H1 (cell line): ENCODE data around the gene PBX2.

Experiments used
- ATF2 ChIP-seq: IDR thresholded peaks from 2 replicates; pipeline ENCODE4 v1.6.1; 2012; ENCODE audit warnings: low read length, inconsistent platforms
- CHD1 ChIP-seq: IDR thresholded peaks from 2 replicates; pipeline ENCODE4 v1.6.1; 2012; ENCODE audit warnings: low read depth, low read length, improper control_type of control experiment
- CTCF ChIP-seq, 3 experiments: IDR thresholded peaks; 1 replicate in 2 of 3; 2 replicates in 1 of 3; pipeline versions ENCODE4 v1.5.1 to v1.6.1; 2011; ENCODE audit warnings: low read length in 3 of 3, mild to moderate bottlenecking in 3 of 3, inconsistent platforms in 2 of 3, low read depth in 1 of 3, moderate library complexity in 1 of 3; ENCODE audit not compliant: insufficient read depth in 1 of 3; ENCODE audit errors: control extremely low read depth in 1 of 3
- POLR2AphosphoS5 ChIP-seq: IDR thresholded peaks from 2 replicates; pipeline ENCODE4 v1.6.1; 2011; ENCODE audit warnings: low read depth, low read length
- TAF7 ChIP-seq: optimal IDR thresholded peaks from 2 replicates; pipeline ENCODE3; 2011; ENCODE audit warnings: low read depth, mild to moderate bottlenecking, inconsistent platforms, low read length, moderate library complexity, borderline replicate concordance

- TF ChIP-seq TAF7 = no peak
- TF ChIP-seq CTCF (IDR thresholded peaks at IDR 0.05; ENCODE audit: control extremely low read depth in 1 of 3, insufficient read depth in 1 of 3, low read depth in 1 of 3, low read length in 3 of 3) = no peak
- no peak for TF ChIP-seq ATF2
- TF ChIP-seq POLR2AphosphoS5 = no peak
- no peak for TF ChIP-seq CHD1
These were observed 23.6 kb upstream of the PBX2 start for GRCh38 chr6:32213649-32214048.
